Measurements from ENCODE around the gene DCAF7.

DCAF7 gene

GRCh38 chr17:63511331-63511730 lies 38.9 kb upstream of the DCAF7 start:
- Histone ChIP-seq H3K4me1 (ENCODE audit: low read length) (no peaks in the 10 kb centered on the region), H4K20me1 (ENCODE audit: insufficient read depth, low read length) (no peaks in the 10 kb centered on the region), H3K9ac (ENCODE audit: low read length) (no peak overlapping the region), H3K9me3 (replicated peaks; ENCODE audit: insufficient read depth, low read length) (no peaks in the 10 kb centered on the region), H3F3A (ENCODE audit: insufficient read depth, low read length) (no peaks in the 10 kb centered on the region), H2AFZ (ENCODE audit: low read length) (no peak overlapping the region), H3K36me3 (replicated peaks; ENCODE audit: insufficient read depth, low read length) (no peaks in the 10 kb centered on the region), H3K27me3 (replicated peaks; ENCODE audit: insufficient read depth, low read length) (peaks cover 52% of the 10 kb centered on the region), H3K4me2 (ENCODE audit: low read depth, low read length) (no peak overlapping the region), H3K9me2 (replicated peaks; ENCODE audit: insufficient read depth, low read length) (no peaks in the 10 kb centered on the region), H3K27ac (ENCODE audit: low read length) (no peak overlapping the region), H3K79me2 (ENCODE audit: low read length) (no peaks in the 10 kb centered on the region), H3K4me3 (ENCODE audit: low read length) (no peak overlapping the region)
- DNase-seq = no peak
- TF ChIP-seq CTCF (IDR thresholded peaks at IDR 0.05; ENCODE audit: low read length) (no peak), EZH2phosphoT487 (IDR thresholded peaks at IDR 0.05; ENCODE audit: low read length) (no peak)

GRCh38 chr17:63512388-63512787 lies 37.9 kb upstream of the DCAF7 start:
- no peaks in the 10 kb centered on the region for H3K9me3 ChIP-seq (replicated peaks; ENCODE audit: insufficient read depth, low read length)
- H3K4me1 ChIP-seq (ENCODE audit: low read length) = no peaks in the 10 kb centered on the region
- DNase-seq = no peak
- no peaks in the 10 kb centered on the region for H3K36me3 ChIP-seq (replicated peaks; ENCODE audit: insufficient read depth, low read length)
- H3K4me2 ChIP-seq (ENCODE audit: low read depth, low read length) = no peak overlapping the region
- H3K79me2 ChIP-seq (ENCODE audit: low read length) = no peaks in the 10 kb centered on the region
- H3K4me3 ChIP-seq (ENCODE audit: low read length) = no peak overlapping the region
- TF ChIP-seq EZH2 (optimal IDR thresholded peaks at IDR 0.05; ENCODE audit: low read depth, low read length) (no peak), CTCF (IDR thresholded peaks at IDR 0.05; ENCODE audit: low read length) (no peak), EZH2phosphoT487 (IDR thresholded peaks at IDR 0.05; ENCODE audit: low read length) (no peak)
- H2AFZ ChIP-seq (ENCODE audit: low read length) = no peak overlapping the region
- H3K9ac ChIP-seq (ENCODE audit: low read length) = no peak overlapping the region
- peaks cover 62% of the 10 kb centered on the region for H3K27me3 ChIP-seq (replicated peaks; ENCODE audit: insufficient read depth, low read length)
- H3K9me2 ChIP-seq (replicated peaks; ENCODE audit: insufficient read depth, low read length) = no peaks in the 10 kb centered on the region
- no peak overlapping the region for H3K27ac ChIP-seq (ENCODE audit: low read length)
- H3F3A ChIP-seq (ENCODE audit: insufficient read depth, low read length) = no peaks in the 10 kb centered on the region
- no peaks in the 10 kb centered on the region for H4K20me1 ChIP-seq (ENCODE audit: insufficient read depth, low read length)

- Histone ChIP-seq H3K27ac (ENCODE audit: low read length) (no peak overlapping the region), H3K4me1 (ENCODE audit: low read length) (no peaks in the 10 kb centered on the region), H3K27me3 (replicated peaks; ENCODE audit: insufficient read depth, low read length) (peaks cover 64% of the 10 kb centered on the region), H4K20me1 (ENCODE audit: insufficient read depth, low read length) (no peaks in the 10 kb centered on the region), H3F3A (ENCODE audit: insufficient read depth, low read length) (no peaks in the 10 kb centered on the region), H3K36me3 (replicated peaks; ENCODE audit: insufficient read depth, low read length) (no peaks in the 10 kb centered on the region), H3K4me2 (ENCODE audit: low read depth, low read length) (no peak overlapping the region), H3K9me3 (replicated peaks; ENCODE audit: insufficient read depth, low read length) (no peaks in the 10 kb centered on the region), H3K9me2 (replicated peaks; ENCODE audit: insufficient read depth, low read length) (no peaks in the 10 kb centered on the region), H3K79me2 (ENCODE audit: low read length) (no peaks in the 10 kb centered on the region), H3K4me3 (ENCODE audit: low read length) (no peak overlapping the region), H3K9ac (ENCODE audit: low read length) (no peak overlapping the region), H2AFZ (ENCODE audit: low read length) (no peak overlapping the region)
- no peak for DNase-seq
- TF ChIP-seq EZH2phosphoT487 (IDR thresholded peaks at IDR 0.05; ENCODE audit: low read length) = no peak
- no peak for TF ChIP-seq CTCF (IDR thresholded peaks at IDR 0.05; ENCODE audit: low read length)
- no peak for TF ChIP-seq EZH2 (optimal IDR thresholded peaks at IDR 0.05; ENCODE audit: low read depth, low read length)
These were observed 37.2 kb upstream of the DCAF7 start for GRCh38 chr17:63512896-63513644.

All from MM.1S (cell line).